ENCODE data around the gene MRPL36. TPM values are rescaled to one million over a fixed set of nuclear protein-coding genes. Genes with fewer than 3 reads are reported as not detected.
"Not testable (repeated sequence)": the region's sequence is repeated elsewhere in the genome, so short reads cannot be mapped to it uniquely, and the experiment has no call there.

Gene MRPL36
- polyA plus RNA-seq (2013, experiment 1 of 4), result 63.0 TPM
- polyA plus RNA-seq (2013, experiment 2 of 4), result 53.9 TPM
- polyA plus RNA-seq (2013, experiment 3 of 4), result 65.8 TPM
- polyA plus RNA-seq (2013, experiment 4 of 4), result 70.6 TPM

DNA sequence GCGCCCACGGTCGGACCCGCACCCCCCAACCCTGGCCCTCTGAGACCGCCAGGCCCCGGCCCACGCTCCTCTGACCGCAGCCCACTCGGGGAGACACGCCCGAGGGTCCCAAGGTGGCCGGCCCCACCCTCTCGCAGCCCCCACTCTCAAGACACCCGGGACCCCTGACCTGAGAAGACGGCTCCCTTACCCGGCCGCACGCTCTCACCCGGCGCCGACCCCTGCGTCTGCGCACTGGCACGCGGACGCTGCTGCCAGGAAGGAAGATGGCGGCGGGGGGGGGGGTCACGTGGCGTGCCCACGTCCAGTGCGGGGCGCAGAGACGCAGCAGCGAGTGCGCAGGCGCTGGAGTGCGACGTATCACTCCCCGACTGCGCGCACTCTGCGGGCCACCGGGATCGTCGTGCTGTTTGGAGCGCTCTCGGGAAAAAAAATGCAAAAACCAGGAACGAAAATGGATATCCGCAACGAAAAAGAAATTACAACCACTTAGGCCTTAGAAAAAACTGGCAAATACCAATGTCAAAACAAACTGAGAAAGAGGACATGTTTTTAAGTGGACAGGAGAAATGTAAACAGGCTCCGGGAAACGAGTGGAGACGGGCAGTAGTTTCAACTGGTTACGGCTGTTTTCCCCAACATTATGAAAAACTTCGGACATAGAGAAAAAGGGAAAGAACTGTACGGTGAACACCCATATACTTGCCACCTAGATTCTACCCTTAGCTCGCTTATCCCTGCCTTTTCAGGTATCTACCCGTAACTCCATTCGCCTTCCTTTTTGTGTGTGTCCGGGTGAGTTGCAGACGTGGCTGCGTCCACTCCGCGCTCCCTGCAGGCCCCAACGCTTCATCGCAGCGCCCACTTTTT lies at the start of gene MRPL36:
Gene MRPL36, minus strand, starts transcription at position 236 of the 870 bp plus-strand sequence. CDS start 902 bp downstream, outside the sequence.
- H3K4me3 ChIP-seq (ENCODE audit: insufficient read depth, low read depth, low read length), result peak within 1 kb of the TSS; percentile 93
- no peaks in the 10 kb centered on the region for H3K27me3 ChIP-seq (ENCODE audit: control insufficient read depth, insufficient read depth, low read length, poor library complexity, severe bottlenecking)
- 1% methylated on average over 68 of the region's 68 CpGs for WGBS, 2 experiments
- H3K27ac ChIP-seq (ENCODE audit: insufficient read depth, low read depth, low read length, poor library complexity, severe bottlenecking), result peak within 1 kb of the TSS; percentile 72
- H3K36me3 ChIP-seq (ENCODE audit: control insufficient read depth, insufficient read depth, low read length), result peaks cover 33% of the 10 kb centered on the region
- peaks cover 9% of the 10 kb centered on the region for H3K4me1 ChIP-seq (ENCODE audit: control insufficient read depth, insufficient read depth, low read length)
- no peaks in the 10 kb centered on the region for H3K9me3 ChIP-seq (ENCODE audit: control insufficient read depth, low read length)

DNA sequence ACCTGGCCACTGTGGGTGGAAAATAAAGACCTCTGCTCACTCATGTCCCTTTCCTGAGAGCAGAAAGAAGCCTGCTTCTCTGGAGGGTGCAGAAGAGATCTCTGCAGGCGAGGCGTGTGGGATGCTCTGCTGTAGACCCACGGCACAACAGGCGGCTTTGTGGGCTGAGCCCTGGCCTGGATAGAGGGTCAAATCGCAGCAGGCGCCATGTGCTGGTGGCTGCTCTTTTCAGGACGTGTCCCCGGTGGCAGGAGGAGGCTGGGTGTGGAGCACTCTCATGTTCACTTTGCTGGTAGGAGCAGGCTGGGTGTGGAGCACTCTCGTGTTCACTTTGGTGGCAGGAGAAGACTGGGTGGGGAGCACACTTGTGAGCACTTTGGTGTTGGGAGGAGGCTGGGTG lies 48.0 kb upstream of the MRPL36 start:
- Histone ChIP-seq H3K27ac (ENCODE audit: insufficient read depth, low read depth, low read length, poor library complexity, severe bottlenecking) (no peak overlapping the region), H3K36me3 (ENCODE audit: control insufficient read depth, insufficient read depth, low read length) (no peaks in the 10 kb centered on the region), H3K4me1 (ENCODE audit: control insufficient read depth, insufficient read depth, low read length) (peaks cover 8% of the 10 kb centered on the region), H3K27me3 (ENCODE audit: control insufficient read depth, insufficient read depth, low read length, poor library complexity, severe bottlenecking) (peaks cover 37% of the 10 kb centered on the region), H3K4me3 (ENCODE audit: insufficient read depth, low read depth, low read length) (no peak overlapping the region), H3K9me3 (ENCODE audit: control insufficient read depth, low read length) (no peaks in the 10 kb centered on the region)
- 86% methylated on average over 9 of the region's 9 CpGs for WGBS, 2 experiments

DNA sequence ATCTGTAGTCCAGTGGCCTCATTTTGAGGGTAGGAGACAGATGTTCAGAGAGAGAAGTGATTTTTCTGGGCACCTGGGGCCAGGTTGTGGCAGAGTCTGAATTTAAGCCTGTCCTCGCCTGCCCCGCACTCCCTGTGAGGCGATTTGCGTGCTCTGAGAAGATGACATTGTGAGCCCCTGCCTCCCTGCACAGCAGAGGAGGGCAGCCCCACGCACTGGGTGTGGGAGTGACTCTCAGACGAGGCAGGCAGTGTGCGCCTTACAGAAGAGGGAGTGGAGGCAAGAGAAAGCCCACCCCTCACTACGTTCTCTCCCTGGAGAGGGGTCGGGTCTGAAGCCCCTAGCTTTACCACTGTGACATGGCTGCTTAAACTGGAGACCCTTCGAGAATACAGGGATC lies 47.4 kb upstream of the MRPL36 start:
- H3K9me3 ChIP-seq (ENCODE audit: control insufficient read depth, low read length), result no peaks in the 10 kb centered on the region
- H3K27me3 ChIP-seq (ENCODE audit: control insufficient read depth, insufficient read depth, low read length, poor library complexity, severe bottlenecking), result peaks cover 34% of the 10 kb centered on the region
- H3K27ac ChIP-seq (ENCODE audit: insufficient read depth, low read depth, low read length, poor library complexity, severe bottlenecking), result no peak overlapping the region
- 86 to 89% methylated on average over 10 of the region's 10 CpGs for WGBS, 2 experiments
- no peak overlapping the region for H3K4me3 ChIP-seq (ENCODE audit: insufficient read depth, low read depth, low read length)
- H3K4me1 ChIP-seq (ENCODE audit: control insufficient read depth, insufficient read depth, low read length), result peaks cover 8% of the 10 kb centered on the region
- H3K36me3 ChIP-seq (ENCODE audit: control insufficient read depth, insufficient read depth, low read length), result no peaks in the 10 kb centered on the region

DNA sequence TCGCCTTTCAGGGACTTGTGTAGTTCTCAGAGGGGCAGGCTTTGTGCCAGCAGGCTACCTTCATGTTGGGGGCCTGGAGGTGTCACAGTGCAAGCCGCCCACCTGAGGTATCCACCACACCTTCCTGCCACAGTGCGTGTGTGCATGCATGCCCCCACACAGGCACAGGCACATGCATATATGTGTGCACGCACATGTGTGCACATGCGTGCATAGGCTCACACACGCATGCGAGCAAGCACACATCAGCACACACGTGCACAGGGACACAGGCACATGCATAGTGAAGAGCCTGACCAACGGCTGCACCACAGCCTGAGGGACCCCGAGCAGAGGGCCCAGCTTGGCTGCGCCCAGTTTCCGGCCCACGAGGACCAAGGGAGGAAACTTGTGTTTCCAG lies 46.9 kb upstream of the MRPL36 start:
- no peaks in the 10 kb centered on the region for H3K36me3 ChIP-seq (ENCODE audit: control insufficient read depth, insufficient read depth, low read length)
- WGBS, 2 experiments, result 89 to 91% methylated on average over 13 of the region's 13 CpGs
- peaks cover 3% of the 10 kb centered on the region for H3K4me1 ChIP-seq (ENCODE audit: control insufficient read depth, insufficient read depth, low read length)
- H3K4me3 ChIP-seq (ENCODE audit: insufficient read depth, low read depth, low read length), result no peak overlapping the region
- no peaks in the 10 kb centered on the region for H3K9me3 ChIP-seq (ENCODE audit: control insufficient read depth, low read length)
- no peak overlapping the region for H3K27ac ChIP-seq (ENCODE audit: insufficient read depth, low read depth, low read length, poor library complexity, severe bottlenecking)
- peaks cover 30% of the 10 kb centered on the region for H3K27me3 ChIP-seq (ENCODE audit: control insufficient read depth, insufficient read depth, low read length, poor library complexity, severe bottlenecking)

DNA sequence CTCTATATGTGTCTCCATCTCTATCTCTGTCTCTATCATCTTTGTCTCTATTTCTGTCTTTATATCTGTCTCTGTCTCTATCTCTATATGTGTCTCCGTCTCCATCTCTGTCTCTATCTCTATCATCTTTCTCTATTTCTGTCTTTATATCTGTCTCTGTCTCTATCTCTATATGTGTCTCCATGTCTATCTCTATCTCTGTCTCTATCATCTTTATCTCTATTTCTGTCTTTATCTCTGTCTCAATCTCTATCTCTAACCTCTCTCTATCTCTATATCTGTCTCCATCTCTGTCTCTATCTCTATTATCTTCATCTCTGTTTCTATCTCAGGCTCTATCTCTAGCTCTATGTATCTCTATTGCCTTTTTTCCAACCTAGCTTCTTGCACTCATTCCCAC lies 46.1 kb upstream of the MRPL36 start:
- 89 to 91% methylated on average over 1 of the region's 1 CpG for WGBS, 2 experiments
- no peak overlapping the region for H3K4me3 ChIP-seq (ENCODE audit: insufficient read depth, low read depth, low read length)
- H3K36me3 ChIP-seq (ENCODE audit: control insufficient read depth, insufficient read depth, low read length), result no peaks in the 10 kb centered on the region
- H3K27ac ChIP-seq (ENCODE audit: insufficient read depth, low read depth, low read length, poor library complexity, severe bottlenecking), result no peak overlapping the region
- peaks cover 21% of the 10 kb centered on the region for H3K27me3 ChIP-seq (ENCODE audit: control insufficient read depth, insufficient read depth, low read length, poor library complexity, severe bottlenecking)
- H3K4me1 ChIP-seq (ENCODE audit: control insufficient read depth, insufficient read depth, low read length), result peaks cover 8% of the 10 kb centered on the region
- no peaks in the 10 kb centered on the region for H3K9me3 ChIP-seq (ENCODE audit: control insufficient read depth, low read length)

DNA sequence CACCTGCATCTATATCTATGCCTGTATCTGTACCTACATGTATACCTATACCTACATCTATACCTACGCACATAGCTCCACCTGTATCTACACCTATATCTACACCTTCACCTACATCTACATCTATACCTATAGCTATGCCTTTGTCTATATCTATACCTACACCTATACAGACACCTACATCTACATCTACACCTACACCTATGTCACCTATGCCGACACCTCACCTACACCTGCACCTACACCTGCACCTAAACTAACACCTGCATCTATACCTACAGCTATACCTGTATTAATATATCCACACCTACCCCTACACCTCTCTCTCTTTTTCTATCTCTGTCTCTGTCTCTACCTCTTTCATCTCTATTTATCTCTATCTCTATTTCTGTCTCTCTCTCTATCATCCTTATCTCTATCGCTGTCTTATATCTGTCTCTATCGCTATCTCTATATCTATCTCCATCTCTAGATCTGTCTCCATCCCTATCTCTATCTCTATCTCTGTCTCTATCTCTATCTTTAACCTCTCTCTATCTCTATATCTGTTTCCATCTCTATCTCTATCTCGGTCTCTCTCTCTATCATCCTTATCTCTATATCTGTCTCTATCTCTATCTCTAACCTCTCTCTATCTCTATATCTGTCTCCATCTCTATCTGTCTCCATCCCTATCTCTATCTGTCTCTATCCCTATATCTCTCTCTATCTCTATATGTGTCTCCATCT lies 45.2 kb upstream of the MRPL36 start:
- H3K36me3 ChIP-seq (ENCODE audit: control insufficient read depth, insufficient read depth, low read length), result no peaks in the 10 kb centered on the region
- H3K27me3 ChIP-seq (ENCODE audit: control insufficient read depth, insufficient read depth, low read length, poor library complexity, severe bottlenecking), result peaks cover 13% of the 10 kb centered on the region
- no peak overlapping the region for H3K27ac ChIP-seq (ENCODE audit: insufficient read depth, low read depth, low read length, poor library complexity, severe bottlenecking)
- WGBS, 2 experiments, result 92 to 93% methylated on average over 5 of the region's 5 CpGs
- no peaks in the 10 kb centered on the region for H3K9me3 ChIP-seq (ENCODE audit: control insufficient read depth, low read length)
- H3K4me3 ChIP-seq (ENCODE audit: insufficient read depth, low read depth, low read length), result no peak overlapping the region
- peaks cover 10% of the 10 kb centered on the region for H3K4me1 ChIP-seq (ENCODE audit: control insufficient read depth, insufficient read depth, low read length)

DNA sequence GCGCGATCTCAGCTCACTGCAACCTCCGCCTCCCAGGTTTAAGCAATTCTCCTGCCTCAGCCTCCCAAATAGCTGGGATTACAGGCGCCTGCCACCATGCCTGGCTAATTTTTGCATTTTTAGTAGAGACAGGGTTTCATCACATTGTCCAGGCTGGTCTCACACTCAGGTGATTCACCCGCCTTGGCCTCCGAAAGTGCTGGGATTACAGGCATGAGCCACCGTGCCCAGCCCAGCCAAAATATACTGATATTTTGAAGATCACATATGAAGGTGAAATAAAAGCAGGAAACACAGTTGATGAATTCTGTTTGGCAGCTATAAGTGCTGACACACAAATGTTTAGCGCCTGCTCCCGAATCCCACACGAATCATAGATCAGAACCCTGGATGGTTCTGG lies 44.1 kb upstream of the MRPL36 start:
- not testable (repeated sequence) for H3K36me3 ChIP-seq (ENCODE audit: control insufficient read depth, insufficient read depth, low read length); H3K4me3 ChIP-seq (ENCODE audit: insufficient read depth, low read depth, low read length); H3K27ac ChIP-seq (ENCODE audit: insufficient read depth, low read depth, low read length, poor library complexity, severe bottlenecking); H3K27me3 ChIP-seq (ENCODE audit: control insufficient read depth, insufficient read depth, low read length, poor library complexity, severe bottlenecking); H3K9me3 ChIP-seq (ENCODE audit: control insufficient read depth, low read length)
- peaks cover 10% of the 10 kb centered on the region for H3K4me1 ChIP-seq (ENCODE audit: control insufficient read depth, insufficient read depth, low read length)
- WGBS, 2 experiments, result 81% methylated on average over 10 of the region's 10 CpGs

DNA sequence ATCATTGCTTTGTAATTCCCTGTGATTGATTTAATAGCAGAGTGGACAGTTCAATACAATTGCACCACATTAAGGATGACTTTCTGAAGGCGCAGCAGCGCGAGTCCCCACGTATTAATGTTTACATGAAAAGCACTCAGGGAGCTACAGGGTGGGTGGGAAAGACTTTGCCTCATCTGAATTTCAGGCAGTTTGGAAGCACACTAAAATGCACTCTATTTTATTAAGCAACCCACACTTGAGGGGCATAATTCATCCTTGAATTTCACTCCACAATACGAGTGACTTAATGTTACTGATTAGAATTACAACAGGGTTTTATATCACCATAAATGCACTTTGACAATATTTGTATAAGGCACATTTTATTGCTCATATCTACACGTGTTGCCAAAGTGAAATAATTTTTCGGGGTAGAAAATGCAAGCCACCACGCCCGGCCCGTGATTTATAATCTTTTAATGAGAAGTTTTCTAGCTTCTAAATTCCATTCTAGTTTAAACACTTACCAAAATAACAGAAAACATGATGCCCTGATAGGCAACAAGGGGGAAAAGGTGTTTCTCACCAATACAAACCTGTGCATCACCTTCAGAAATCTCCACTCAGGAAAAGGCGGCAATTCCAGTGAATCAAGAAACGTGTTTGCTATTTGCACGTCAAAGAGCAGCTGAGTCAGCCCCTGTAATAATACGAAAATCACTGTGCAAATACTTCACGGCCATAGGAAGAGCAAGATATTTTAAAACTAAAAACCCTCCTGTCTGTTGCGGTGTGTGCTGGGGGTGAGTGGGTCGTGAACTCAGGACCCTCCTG lies 42.6 kb upstream of the MRPL36 start:
- Histone ChIP-seq H3K27ac (ENCODE audit: insufficient read depth, low read depth, low read length, poor library complexity, severe bottlenecking) (no peak overlapping the region), H3K4me3 (ENCODE audit: insufficient read depth, low read depth, low read length) (no peak overlapping the region), H3K4me1 (ENCODE audit: control insufficient read depth, insufficient read depth, low read length) (peaks cover 10% of the 10 kb centered on the region), H3K9me3 (ENCODE audit: control insufficient read depth, low read length) (no peaks in the 10 kb centered on the region), H3K27me3 (ENCODE audit: control insufficient read depth, insufficient read depth, low read length, poor library complexity, severe bottlenecking) (no peaks in the 10 kb centered on the region), H3K36me3 (ENCODE audit: control insufficient read depth, insufficient read depth, low read length) (no peaks in the 10 kb centered on the region)
- 90 to 92% methylated on average over 17 of the region's 17 CpGs for WGBS, 2 experiments

DNA sequence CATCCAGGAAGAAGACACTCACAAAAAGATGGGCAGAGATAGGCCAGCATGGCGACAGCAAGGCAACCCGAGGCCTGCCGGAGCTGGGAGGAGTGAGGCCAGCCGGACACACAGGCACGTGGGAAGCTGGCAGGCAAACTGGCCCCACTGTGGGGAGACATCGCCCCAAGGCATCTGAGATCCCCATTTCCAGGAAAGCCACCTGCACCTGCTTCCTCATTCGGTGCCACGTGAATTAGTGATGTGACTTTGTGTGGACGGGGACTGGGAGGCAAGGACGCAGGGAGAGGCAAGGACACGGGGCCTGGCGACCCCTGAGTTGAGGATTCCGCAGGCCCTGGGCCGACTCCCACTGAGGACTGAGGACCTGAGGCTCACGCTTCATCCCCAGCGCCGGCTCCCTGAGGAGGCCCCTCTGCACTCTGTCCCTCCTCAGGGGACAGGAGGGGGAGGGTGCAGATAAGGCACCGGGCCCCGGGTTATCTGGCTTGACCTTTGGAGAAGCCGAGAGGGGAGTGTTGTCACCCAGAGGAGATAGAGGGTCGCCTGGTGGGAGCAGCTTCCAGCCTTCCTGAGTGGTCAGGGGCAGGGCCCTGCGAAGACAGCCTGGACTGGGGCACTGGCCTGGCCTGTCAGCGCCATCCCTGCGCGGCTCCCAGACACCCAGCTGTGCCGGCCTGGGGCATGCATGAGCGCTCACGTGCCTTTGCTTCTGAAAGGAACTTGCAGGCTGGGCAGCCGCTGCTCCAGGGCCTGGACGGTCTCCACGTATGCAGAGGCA lies 41.3 kb upstream of the MRPL36 start:
- H3K27me3 ChIP-seq (ENCODE audit: control insufficient read depth, insufficient read depth, low read length, poor library complexity, severe bottlenecking), result no peaks in the 10 kb centered on the region
- no peaks in the 10 kb centered on the region for H3K9me3 ChIP-seq (ENCODE audit: control insufficient read depth, low read length)
- no peak overlapping the region for H3K27ac ChIP-seq (ENCODE audit: insufficient read depth, low read depth, low read length, poor library complexity, severe bottlenecking)
- no peaks in the 10 kb centered on the region for H3K36me3 ChIP-seq (ENCODE audit: control insufficient read depth, insufficient read depth, low read length)
- H3K4me3 ChIP-seq (ENCODE audit: insufficient read depth, low read depth, low read length), result no peak overlapping the region
- 58 to 62% methylated on average over 31 of the region's 31 CpGs for WGBS, 2 experiments
- H3K4me1 ChIP-seq (ENCODE audit: control insufficient read depth, insufficient read depth, low read length), result peaks cover 10% of the 10 kb centered on the region

Measured in ectodermal cell (in vitro differentiated cells).